Measurements from ENCODE around the gene NTM.

GRCh38 chr11:132312161-132312560 lies 941.7 kb downstream of the NTM start:
- TF ChIP-seq EZH2 (IDR thresholded peaks at IDR 0.05; ENCODE audit: low read length) (no peak), CTCF (optimal IDR thresholded peaks at IDR 0.05 in 1 of 3, IDR thresholded peaks at IDR 0.05 in 1 of 3, conservative IDR thresholded peaks at IDR 0.05 in 1 of 3; ENCODE audit: extremely low read depth in 1 of 3, insufficient read depth in 2 of 3, low read length in 3 of 3) (no peak)
